Measurements from ENCODE around the gene GPR137B. TPM values are rescaled to one million over a fixed set of nuclear protein-coding genes. Genes with fewer than 3 reads are reported as not detected.

GPR137B gene, protein sequence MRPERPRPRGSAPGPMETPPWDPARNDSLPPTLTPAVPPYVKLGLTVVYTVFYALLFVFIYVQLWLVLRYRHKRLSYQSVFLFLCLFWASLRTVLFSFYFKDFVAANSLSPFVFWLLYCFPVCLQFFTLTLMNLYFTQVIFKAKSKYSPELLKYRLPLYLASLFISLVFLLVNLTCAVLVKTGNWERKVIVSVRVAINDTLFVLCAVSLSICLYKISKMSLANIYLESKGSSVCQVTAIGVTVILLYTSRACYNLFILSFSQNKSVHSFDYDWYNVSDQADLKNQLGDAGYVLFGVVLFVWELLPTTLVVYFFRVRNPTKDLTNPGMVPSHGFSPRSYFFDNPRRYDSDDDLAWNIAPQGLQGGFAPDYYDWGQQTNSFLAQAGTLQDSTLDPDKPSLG
- 6.6 and 8.2 TPM in 2 replicates for total RNA-seq (2014; rRNA removed; shearing (Covaris generic))

DNA sequence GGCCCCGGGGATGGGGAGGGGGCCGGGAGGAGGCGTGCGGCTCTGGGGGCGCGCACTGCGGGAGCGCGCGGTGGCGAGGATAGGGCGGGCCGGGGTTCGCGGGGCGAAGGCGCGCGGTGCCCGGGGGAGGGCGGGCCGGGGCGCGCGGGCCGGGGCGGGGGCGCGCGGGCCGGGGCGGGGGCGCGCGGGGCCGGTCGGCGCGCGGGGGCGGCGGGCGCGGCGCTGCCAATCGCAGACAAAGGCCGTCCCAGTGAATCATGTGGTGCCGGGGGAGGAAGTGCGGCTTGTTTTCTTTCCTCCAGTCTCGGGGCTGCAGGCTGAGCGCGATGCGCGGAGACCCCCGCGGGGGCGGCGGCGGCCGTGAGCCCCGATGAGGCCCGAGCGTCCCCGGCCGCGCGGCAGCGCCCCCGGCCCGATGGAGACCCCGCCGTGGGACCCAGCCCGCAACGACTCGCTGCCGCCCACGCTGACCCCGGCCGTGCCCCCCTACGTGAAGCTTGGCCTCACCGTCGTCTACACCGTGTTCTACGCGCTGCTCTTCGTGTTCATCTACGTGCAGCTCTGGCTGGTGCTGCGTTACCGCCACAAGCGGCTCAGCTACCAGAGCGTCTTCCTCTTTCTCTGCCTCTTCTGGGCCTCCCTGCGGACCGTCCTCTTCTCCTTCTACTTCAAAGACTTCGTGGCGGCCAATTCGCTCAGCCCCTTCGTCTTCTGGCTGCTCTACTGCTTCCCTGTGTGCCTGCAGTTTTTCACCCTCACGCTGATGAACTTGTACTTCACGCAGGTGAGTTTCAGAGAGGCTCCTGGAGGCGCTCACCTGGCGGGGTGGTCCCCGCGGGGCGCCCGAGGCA, at the start of gene GPR137B:
GPR137B (plus strand) TSS at position 287 of the 851 bp plus-strand sequence; CDS start at position 371, 84 bp downstream.
- DNase-seq (ENCODE audit: low read depth), result peak; percentile 48

DNA sequence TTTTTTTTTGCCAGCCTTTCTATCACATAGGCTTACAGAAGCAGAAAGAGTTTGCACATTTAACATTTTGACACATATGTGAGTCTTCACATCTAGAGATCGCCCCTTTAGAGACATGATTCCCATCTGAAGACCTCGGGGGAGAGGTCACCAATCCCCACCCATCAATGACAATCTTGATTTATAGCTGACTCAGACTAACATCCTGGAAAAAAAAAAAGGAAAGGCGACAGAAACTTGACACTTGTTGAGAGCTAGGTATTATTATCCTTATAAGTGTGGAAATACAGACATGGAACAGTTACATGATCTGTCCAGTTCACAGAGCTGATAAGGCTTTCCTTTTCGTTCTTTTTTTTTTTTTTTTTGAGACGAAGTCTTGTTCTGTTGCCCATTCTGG, 49.4 kb upstream of the GPR137B start:
- DNase-seq (ENCODE audit: low read depth), result no peak

DNA sequence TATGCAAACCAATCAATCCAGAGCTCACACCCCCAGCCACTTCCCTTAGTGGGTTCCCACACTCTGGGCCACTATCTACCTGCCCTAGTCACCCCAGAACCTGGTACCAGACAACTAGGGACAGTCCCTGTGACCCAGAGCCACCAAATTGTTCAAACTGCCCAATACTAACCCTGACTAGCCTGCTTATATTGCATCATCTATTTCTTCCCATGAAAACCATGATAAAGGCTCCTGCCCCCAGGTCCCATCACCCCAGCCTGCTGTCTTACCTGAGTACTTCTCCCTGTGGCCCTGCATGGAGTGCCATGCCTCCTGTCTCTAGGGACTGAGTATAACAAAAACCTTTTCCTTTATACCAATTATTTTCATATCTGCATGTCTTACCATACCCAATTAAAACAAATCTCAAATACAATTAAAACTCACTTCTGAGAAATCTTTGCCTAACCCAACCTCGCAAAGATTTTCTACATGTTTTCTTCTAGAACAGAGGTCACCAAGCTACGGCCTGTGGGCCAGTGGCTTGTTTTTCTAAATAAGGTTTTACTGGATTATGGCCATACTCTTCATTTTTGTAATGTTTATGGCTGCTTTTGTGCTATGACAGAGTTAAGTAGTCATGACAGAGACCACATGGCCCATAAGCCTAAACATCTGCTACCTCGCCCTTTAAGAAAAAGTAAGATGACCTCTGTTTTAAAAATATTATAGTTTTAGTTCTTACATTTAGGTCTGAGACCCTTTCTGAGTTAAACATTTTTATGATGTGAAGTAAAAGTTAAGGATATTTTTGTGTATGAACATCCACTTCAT, 46.4 kb upstream of the GPR137B start:
- DNase-seq (ENCODE audit: low read depth), result no peak

DNA sequence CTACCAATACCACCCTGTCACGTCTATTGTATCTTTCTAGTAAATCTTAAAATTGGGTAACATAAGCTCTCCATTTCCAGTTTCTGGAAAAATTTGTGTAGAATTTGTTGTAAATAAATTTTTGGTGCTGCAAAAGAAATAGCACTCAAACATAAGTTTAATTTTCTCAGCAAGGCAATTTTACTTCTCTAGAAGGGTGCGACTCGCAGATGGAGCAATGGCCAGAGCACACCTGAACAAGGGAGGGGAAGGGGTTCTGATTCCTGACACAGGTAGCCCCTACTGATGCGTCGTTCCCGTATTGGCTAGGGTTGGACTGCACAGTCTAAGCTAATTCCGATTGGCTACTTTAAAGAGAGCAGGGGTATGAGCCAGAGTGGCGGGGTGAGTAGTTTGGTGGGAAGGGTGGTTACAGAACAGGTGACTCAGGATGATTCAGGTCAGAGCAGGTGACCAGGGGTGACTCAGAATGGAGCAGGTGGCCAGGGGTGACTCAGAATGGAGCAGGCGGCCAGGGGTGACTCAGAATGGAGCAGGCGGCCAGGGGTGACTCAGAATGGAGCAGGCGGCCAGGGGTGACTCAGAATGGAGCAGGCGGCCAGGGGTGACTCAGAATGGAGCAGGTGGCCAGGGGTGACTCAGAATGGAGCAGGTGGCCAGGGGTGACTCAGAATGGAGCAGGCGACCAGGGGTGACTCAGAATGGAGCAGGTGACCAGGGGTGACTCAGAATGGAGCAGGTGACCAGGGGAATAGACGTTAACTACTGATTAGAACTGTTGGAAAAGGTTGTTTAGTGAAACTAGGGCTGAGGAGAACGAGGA, 45.5 kb upstream of the GPR137B start:
- DNase-seq (ENCODE audit: low read depth), result peak; percentile 75

DNA sequence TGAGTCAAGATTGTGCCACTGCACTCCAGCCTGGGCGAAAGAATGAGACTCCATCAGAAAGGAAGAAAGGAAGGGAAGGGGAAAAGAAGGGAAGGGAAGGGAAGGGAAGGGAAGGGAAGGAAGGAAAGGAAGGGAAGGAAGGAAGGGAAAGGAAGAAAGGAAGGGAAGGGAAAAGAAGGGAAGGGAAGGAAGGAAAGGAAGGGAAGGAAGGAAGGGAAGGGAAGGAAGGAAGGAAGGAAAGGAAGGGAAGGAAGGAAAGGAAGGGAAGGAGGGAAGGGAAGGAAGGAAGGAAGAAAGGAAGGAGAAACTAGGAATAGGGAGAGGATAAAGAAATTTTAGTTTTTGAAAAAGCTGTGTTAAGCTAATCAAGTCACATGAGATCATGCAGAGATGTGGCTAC, 44.1 kb upstream of the GPR137B start:
- DNase-seq (ENCODE audit: low read depth), result no peak

DNA sequence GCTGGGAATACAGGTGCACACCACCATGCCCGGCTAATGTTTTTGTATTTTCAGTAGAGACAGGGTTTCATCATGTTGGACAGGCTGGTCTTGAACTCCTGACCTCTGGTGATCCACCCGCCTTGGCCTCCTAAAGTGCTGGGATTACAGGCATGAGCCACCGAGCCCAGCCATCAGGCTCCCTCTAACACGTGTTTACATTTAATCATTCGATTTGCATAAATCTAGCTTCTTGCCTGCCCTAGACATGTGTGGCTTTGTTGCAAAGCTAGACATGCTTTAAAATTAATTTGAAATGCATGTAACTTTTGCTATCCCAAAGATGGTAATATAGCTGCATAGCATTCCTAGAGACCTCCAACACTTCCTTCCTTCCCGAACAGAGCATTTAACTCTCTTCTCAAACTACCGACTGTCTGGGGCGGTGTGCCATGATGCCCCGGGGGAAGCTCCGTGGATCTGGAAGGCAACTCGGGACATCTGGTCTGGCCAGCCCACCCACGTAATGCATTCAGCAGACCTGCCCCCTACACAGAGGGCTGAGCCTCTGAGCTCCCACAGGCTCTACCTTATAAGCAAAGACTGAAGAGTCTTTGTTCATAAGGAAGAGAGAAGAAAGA, 42.9 kb upstream of the GPR137B start:
- peak; percentile 83 for DNase-seq (ENCODE audit: low read depth)

DNA sequence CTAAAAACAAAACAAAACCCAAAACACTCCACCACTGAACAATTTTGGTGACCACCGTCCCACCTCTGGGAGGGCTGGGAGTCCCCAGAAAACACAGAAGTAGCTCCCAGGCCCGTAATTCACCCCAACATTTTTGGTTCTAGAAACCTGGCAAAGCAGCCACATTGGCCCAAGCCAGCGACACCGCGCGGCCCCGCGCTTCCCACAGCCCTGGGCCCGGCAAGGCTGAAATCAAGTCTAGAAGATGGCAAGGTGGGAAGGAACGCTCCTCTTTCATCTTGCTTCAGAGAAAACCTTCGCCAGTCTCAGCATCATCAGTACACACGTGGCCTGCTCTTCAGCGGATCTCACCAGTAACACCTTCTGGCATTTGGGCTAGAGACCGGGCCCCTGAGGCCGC, 41.5 kb upstream of the GPR137B start:
- DNase-seq (ENCODE audit: low read depth), result no peak

DNA sequence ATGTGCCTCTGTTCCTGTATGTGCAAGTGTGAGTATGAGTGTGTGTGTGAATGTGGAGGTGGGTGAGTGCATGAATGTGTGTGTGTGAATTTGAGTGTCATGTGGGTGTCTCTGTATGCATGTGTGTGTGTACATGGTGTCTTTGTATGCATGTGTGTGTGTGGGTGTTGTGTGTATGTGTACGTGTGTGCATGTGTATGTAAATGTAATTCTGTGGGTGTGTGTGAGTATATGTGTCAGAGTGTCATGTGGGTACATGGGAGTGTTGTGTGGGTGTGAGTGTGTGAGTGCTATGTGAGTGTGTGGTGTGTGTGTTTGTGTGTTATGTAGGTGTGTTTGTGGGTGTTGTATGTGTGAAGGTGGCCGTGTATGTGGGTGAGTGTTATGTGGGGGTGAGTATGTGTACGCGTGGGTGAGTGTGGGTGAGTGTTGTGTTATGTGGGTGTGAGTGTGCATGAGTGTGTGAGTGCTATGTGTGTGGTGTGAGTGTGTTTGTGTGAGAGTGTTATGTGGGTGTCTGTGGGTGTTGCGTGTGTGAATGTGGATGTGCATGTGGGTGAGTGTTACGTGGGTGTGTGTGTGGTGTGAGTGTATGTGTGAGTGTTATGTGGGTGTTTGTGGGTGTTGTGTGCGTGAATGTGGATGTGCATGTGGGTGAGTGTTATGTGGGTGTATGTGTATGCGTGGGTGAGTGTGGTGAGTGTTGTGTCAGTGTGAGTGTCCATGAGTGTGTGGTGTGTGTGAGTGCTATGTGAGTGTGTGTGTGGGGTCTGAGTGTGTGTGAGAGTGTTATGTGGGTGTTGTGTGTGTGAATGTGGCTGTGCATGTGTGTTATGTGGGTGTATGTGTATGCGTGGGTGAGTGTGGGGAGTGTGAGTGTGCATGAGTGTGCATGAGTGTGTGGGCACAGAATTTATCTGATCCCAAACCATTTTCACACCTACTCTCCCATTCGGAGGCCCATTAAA, 40.8 kb upstream of the GPR137B start:
- no peak for DNase-seq (ENCODE audit: low read depth)

DNA sequence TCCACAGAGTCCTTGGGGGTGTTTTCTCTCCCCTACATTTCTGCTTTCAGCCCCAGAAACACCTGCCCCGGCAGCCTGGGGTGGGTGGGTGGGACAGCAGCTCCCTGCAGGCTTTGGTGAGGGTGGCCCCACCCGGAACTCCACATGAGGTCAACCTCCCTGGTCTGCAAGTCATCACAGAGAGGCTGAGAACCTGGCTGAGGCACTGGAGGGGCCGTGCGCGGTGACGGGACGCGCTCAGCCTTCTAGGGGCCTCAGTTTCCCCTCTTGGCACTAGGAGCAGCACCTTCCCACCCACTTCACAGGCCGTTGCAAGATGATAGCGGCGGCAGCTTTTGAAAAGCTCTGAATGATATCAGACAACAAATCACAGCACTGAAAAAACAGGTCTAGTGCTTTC, 39.7 kb upstream of the GPR137B start:
- DNase-seq (ENCODE audit: low read depth), result no peak

DNA sequence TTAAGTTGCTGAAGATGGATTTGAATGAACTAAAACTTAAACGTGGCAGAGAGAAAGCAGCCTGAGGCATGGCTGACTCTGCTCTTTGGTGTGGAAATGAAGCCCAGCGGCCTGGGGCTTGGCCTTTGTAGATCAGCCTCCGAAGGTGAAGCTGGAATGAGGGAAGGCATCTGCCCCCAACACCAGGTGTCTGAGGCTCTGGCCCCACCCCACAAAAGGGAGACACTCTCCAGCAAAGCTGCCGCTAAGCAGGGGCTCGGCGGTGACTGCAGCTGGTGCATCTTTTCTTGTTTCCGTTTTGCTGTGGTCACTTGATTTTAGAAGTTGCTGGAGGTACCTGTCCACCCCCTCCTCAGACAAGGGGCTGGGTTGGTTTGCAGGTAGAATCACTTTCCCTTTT, 39.3 kb upstream of the GPR137B start:
- DNase-seq (ENCODE audit: low read depth), result no peak

DNA sequence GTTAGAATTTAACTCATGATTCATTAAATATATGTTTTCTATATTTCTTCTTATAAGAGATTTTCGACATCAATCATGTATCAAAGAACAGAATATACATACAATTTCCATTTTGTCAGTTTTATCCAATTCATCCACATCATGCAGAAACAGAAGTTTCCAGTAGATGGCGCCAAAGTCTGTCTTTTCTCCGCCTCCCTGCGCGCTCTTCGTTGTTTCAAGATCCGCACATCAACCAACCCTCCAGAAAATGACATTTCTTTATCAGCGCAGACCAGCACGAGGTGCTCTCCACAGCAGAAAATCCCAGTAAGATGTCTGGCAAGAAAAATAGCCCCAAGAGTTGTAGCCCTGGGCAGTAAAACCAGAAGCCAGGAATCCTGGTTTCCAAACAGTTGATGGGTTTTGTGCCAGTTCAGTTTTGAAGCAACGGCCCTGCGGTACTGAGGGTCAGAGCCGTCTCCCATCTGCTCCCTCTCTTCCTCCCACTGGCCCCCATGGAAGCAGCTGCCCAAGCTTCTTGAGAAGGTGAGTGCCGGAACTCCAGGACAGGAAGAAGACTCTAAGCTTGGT, 38.6 kb upstream of the GPR137B start:
- DNase-seq (ENCODE audit: low read depth), result peak; percentile 44

DNA sequence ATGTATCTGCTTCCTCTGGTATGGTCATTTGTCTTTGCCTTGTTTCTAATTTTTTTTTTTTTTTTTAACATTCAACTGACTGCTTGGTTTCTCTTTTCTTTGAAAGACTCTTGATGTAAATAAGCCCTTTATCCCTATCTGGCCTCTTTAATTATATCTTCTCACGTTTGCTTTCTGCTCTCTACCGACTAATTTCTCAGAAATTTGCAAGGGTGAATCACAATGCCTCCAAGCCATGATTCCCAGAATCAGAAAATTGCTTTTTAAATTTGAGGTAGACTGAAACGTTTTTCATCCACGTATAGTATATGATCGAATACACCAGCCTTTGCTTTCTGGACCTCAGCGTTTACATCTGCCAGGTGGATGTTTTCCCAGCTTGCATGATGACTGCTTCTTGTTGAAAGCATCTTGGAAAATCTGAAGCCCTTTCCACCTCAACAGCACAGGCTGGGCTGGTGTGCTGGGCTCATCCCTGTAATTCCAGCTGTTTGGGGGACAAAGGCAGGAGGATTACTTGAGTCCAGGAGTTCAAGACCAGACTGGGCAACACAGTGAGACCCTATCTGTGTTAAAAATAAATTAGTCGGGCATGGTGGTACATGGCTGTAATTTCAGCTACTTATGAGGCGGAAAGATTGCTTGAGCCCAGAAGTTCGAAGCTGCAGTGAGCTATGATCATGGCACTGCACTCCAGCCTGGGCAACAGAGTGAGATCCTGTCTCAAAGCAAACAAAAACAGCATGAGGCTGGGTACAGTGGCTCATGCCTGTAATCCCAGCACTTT, 35.0 kb upstream of the GPR137B start:
- peak; percentile 39 for DNase-seq (ENCODE audit: low read depth)

DNA sequence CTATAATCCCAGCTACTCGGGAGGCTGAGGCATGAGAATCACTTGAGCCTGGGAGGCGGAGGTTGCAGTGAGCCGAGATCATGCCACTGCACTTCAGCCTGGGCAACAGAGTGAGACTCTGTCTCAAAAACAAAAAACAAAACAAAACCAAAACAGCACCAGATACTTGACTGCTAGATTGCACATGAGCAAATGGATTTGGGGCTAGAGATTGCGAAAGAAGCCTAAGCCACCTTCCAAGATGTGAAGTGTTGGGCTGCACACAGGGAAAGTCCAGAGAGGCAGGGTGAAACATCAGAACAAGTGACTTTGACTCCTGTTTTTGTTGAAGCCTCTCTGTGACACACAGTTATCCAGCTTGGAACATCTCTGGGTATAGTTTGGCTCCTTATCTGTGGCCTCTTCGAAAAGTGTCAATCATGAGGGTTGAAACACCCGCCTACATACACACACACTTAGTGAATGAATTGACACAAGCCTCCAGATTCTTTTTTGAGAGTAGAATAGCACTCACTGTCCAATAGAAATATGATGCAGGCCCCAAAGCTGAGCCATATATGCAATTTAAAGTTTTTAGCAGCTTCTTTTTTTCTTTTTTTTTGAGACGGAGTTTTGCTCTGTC, 34.2 kb upstream of the GPR137B start:
- no peak for DNase-seq (ENCODE audit: low read depth)

DNA sequence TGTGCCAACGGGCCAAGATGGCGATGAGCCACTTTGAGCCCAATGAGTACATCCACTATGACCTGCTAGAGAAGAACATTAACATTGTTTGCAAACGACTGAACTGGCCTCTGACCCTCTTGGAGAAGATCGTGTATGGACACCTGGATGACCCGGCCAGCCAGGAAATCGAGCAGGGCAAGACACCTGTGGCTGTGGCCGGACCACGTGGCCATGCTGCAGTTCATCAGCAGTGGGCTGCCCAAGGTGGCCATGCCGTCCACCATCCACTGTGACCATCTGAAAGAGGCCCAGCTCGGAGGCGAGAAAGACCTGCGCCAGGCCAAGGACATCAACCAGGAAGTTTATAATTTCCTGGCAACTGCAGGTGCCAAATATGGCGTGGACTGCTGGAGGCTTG, 32.2 kb upstream of the GPR137B start:
- DNase-seq (ENCODE audit: low read depth), result no peak

DNA sequence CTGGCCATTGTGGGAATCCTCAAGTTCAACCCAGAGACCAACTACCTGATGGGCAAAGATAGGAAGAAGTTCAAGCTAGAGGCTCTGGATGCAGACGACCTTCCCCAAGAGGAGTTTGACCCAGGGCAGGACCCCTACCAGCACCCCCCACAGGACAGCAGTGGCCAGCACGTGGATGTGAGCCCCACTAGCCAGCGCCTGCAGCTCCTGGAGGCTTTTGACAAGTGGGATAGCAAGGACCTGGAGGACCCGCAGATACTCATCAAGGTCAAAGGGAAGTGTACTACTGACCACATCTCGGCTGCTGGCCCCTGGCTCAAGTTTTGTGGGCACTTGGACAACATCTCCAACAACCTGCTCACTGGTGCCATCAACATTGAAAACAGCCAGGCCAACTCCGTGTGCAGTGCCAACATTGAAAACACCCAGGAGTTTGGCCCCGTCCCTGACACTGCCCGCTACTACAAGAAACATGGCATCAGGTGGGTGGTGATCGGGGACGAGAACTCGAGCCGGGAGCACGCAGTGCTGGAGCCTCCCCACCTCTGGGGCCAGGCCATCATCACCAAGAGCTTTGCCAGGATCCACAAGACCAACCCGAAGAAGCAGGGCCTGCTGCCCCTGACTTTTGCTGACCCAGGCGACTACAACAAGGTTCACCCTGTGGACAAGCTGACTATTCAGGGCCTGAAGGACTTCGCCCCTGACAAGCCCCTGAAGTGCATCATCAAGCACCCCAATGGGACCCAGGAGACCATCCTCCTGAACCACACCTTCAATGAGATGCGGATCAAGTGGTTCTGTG, 30.6 kb upstream of the GPR137B start:
- DNase-seq (ENCODE audit: low read depth), result no peak

DNA sequence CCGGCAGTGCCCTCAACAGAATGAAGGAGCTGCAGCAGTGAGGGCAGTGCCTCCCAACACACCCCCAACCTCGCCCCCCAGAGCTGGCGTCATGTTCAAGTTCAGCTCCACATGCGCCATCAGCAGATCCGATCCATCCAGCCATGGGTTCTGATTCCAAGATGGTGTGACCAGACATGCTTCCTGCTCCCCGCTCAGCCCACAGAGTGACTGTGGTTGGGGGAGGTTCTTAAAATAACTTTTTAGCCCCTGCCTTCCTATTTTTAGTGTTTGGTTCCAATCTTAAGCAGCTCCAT, 30.1 kb upstream of the GPR137B start:
- DNase-seq (ENCODE audit: low read depth), result no peak

DNA sequence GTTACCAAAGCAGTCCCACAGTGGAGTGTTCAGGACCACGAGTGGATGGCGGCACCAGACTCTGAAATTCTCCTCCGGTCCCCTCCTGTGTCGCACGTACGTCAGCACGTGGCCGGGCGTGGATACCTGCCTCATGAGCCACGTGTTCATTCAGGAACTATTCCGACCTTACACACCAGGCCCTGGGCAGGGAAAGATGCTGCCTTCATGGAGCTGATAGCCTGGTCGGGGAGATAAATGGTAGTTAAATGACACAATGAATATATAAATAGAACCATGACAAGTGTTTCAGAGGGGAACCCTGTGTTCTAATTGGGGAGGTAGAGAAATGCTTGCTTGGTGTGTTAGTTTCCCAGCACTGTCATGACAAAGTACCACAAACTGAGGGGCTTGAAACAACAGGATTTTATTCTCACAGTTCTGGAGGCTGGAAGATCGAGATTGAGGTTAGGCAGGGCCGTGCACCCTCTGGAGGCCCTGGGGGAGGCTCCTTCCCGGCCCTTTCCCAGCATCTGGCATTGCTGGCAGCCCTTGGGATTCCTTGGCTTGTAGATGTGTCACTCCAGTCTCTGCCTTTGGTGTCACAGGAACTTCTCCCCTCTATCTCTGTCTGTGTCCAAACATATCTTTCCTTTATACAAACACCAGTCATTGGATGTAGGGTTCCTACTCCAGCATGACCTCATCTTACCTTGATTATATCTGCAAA, 28.9 kb upstream of the GPR137B start:
- DNase-seq (ENCODE audit: low read depth), result no peak

All from RPMI7951 (cell line).